Stimulated activated naive CD8-positive, alpha-beta T cell treated with anti-CD3 and anti-CD28 coated beads, Interleukin-15, Interleukin-2, amounts not matched to agents 100 ng/mL and 50 ng/mL, for 24 hours (primary cell): ENCODE measurements around the gene SLC5A1.
"Not testable (repeated sequence)": the region's sequence is repeated elsewhere in the genome, so short reads cannot be mapped to it uniquely, and the experiment has no call there.

ENCODE experiments used
- H3K27ac Mint-ChIP-seq: one replicate; pipeline ENCODE4 v1.8.0; 2021; ENCODE audit warnings: mild to moderate bottlenecking, mixed read lengths
- H3K27me3 Mint-ChIP-seq: one replicate; pipeline ENCODE4 v1.8.0; 2021; ENCODE audit warnings: mixed read lengths
- H3K36me3 Mint-ChIP-seq: one replicate; pipeline ENCODE4 v1.8.0; 2021; ENCODE audit warnings: low read depth, mixed read lengths
- H3K4me1 Mint-ChIP-seq: one replicate; pipeline ENCODE4 v1.8.0; 2021; ENCODE audit warnings: low read depth, mixed read lengths
- H3K4me3 Mint-ChIP-seq: one replicate; pipeline ENCODE4 v1.8.0; 2021; ENCODE audit warnings: mild to moderate bottlenecking, mixed read lengths
- H3K9me3 Mint-ChIP-seq: one replicate; pipeline ENCODE4 v1.8.0; 2021; ENCODE audit warnings: mixed read lengths

Gene SLC5A1

GRCh38 chr22:32097881-32098499 is 54.9 kb downstream of the SLC5A1 start:
- no peak overlapping the region for H3K27ac Mint-ChIP-seq
- no peak overlapping the region for H3K4me3 Mint-ChIP-seq
- no peaks in the 10 kb centered on the region for H3K9me3 Mint-ChIP-seq
- no peaks in the 10 kb centered on the region for H3K36me3 Mint-ChIP-seq
- peaks cover 10% of the 10 kb centered on the region for H3K4me1 Mint-ChIP-seq
- H3K27me3 Mint-ChIP-seq = peaks cover 9% of the 10 kb centered on the region

GRCh38 chr22:32100711-32101110 is 57.6 kb downstream of the SLC5A1 start:
- Mint-ChIP-seq H3K4me3 (no peak overlapping the region), H3K27me3 (peaks cover 5% of the 10 kb centered on the region), H3K9me3 (no peaks in the 10 kb centered on the region), H3K27ac (no peak overlapping the region), H3K36me3 (no peaks in the 10 kb centered on the region), H3K4me1 (no peaks in the 10 kb centered on the region)

- Mint-ChIP-seq H3K27me3 (peaks cover 7% of the 10 kb centered on the region), H3K36me3 (no peaks in the 10 kb centered on the region), H3K9me3 (no peaks in the 10 kb centered on the region), H3K4me1 (no peaks in the 10 kb centered on the region), H3K27ac (no peak overlapping the region), H3K4me3 (no peak overlapping the region)
Observed at GRCh38 chr22:32103658-32104315, 60.7 kb downstream of the SLC5A1 start.

GRCh38 chr22:32106930-32107329 is 63.9 kb downstream of the SLC5A1 start:
- Mint-ChIP-seq H3K27ac (no peak overlapping the region), H3K27me3 (peaks cover 30% of the 10 kb centered on the region), H3K9me3 (no peaks in the 10 kb centered on the region), H3K36me3 (no peaks in the 10 kb centered on the region), H3K4me3 (no peak overlapping the region), H3K4me1 (no peaks in the 10 kb centered on the region)

- Mint-ChIP-seq H3K27me3 (peaks cover 29% of the 10 kb centered on the region), H3K9me3 (no peaks in the 10 kb centered on the region), H3K4me1 (no peaks in the 10 kb centered on the region), H3K27ac (no peak overlapping the region), H3K4me3 (no peak overlapping the region), H3K36me3 (no peaks in the 10 kb centered on the region)
Observed at GRCh38 chr22:32112380-32112779, 69.3 kb downstream of the SLC5A1 start.

GRCh38 chr22:32119568-32120235 is 76.6 kb downstream of the SLC5A1 start:
- no peak overlapping the region for H3K4me3 Mint-ChIP-seq
- H3K27ac Mint-ChIP-seq = no peak overlapping the region
- H3K36me3 Mint-ChIP-seq = no peaks in the 10 kb centered on the region
- peaks cover 5% of the 10 kb centered on the region for H3K27me3 Mint-ChIP-seq
- no peaks in the 10 kb centered on the region for H3K4me1 Mint-ChIP-seq
- H3K9me3 Mint-ChIP-seq = no peaks in the 10 kb centered on the region

- H3K36me3 Mint-ChIP-seq = no peaks in the 10 kb centered on the region
- H3K4me1 Mint-ChIP-seq = peaks cover 5% of the 10 kb centered on the region
- H3K9me3 Mint-ChIP-seq = no peaks in the 10 kb centered on the region
- no peaks in the 10 kb centered on the region for H3K27me3 Mint-ChIP-seq
- no peak overlapping the region for H3K4me3 Mint-ChIP-seq
- H3K27ac Mint-ChIP-seq = no peak overlapping the region
Observed at GRCh38 chr22:32120603-32121002, 77.5 kb downstream of the SLC5A1 start.

GRCh38 chr22:32122899-32123298 is 79.8 kb downstream of the SLC5A1 start:
- Mint-ChIP-seq H3K9me3 (no peaks in the 10 kb centered on the region), H3K36me3 (no peaks in the 10 kb centered on the region), H3K27me3 (no peaks in the 10 kb centered on the region), H3K4me3 (no peak overlapping the region), H3K4me1 (peaks cover 5% of the 10 kb centered on the region), H3K27ac (no peak overlapping the region)

- Mint-ChIP-seq H3K36me3 (no peaks in the 10 kb centered on the region), H3K27ac (no peak overlapping the region), H3K9me3 (no peaks in the 10 kb centered on the region), H3K4me1 (peaks cover 5% of the 10 kb centered on the region), H3K4me3 (no peak overlapping the region), H3K27me3 (no peaks in the 10 kb centered on the region)
Observed at GRCh38 chr22:32123657-32124056, 80.6 kb downstream of the SLC5A1 start.

- H3K27ac Mint-ChIP-seq = no peak overlapping the region
- H3K4me1 Mint-ChIP-seq = peaks cover 5% of the 10 kb centered on the region
- no peak overlapping the region for H3K4me3 Mint-ChIP-seq
- no peaks in the 10 kb centered on the region for H3K27me3 Mint-ChIP-seq
- no peaks in the 10 kb centered on the region for H3K36me3 Mint-ChIP-seq
- no peaks in the 10 kb centered on the region for H3K9me3 Mint-ChIP-seq
Observed at GRCh38 chr22:32127904-32128303, 84.8 kb downstream of the SLC5A1 start.

- Mint-ChIP-seq H3K36me3 (no peaks in the 10 kb centered on the region), H3K4me3 (no peak overlapping the region), H3K27ac (no peak overlapping the region), H3K9me3 (no peaks in the 10 kb centered on the region), H3K27me3 (no peaks in the 10 kb centered on the region), H3K4me1 (peaks cover 3% of the 10 kb centered on the region)
Observed at GRCh38 chr22:32130464-32130863, 87.4 kb downstream of the SLC5A1 start.

- no peaks in the 10 kb centered on the region for H3K36me3 Mint-ChIP-seq
- H3K4me3 Mint-ChIP-seq = no peak overlapping the region
- H3K27me3 Mint-ChIP-seq = no peaks in the 10 kb centered on the region
- H3K4me1 Mint-ChIP-seq = peaks cover 3% of the 10 kb centered on the region
- H3K27ac Mint-ChIP-seq = no peak overlapping the region
- H3K9me3 Mint-ChIP-seq = no peaks in the 10 kb centered on the region
Observed at GRCh38 chr22:32132126-32132525, 89.1 kb downstream of the SLC5A1 start.

GRCh38 chr22:32132783-32133182 is 89.7 kb downstream of the SLC5A1 start:
- no peaks in the 10 kb centered on the region for H3K36me3 Mint-ChIP-seq
- H3K4me1 Mint-ChIP-seq = peaks cover 10% of the 10 kb centered on the region
- no peaks in the 10 kb centered on the region for H3K9me3 Mint-ChIP-seq
- no peak overlapping the region for H3K4me3 Mint-ChIP-seq
- no peaks in the 10 kb centered on the region for H3K27me3 Mint-ChIP-seq
- H3K27ac Mint-ChIP-seq = no peak overlapping the region

- peaks cover 16% of the 10 kb centered on the region for H3K4me1 Mint-ChIP-seq
- not testable (repeated sequence) for H3K4me3 Mint-ChIP-seq, H3K27ac Mint-ChIP-seq, H3K27me3 Mint-ChIP-seq, H3K36me3 Mint-ChIP-seq, H3K9me3 Mint-ChIP-seq
Observed at GRCh38 chr22:32134796-32135195, 91.7 kb downstream of the SLC5A1 start.

- H3K4me3 Mint-ChIP-seq, H3K9me3 Mint-ChIP-seq, H3K36me3 Mint-ChIP-seq, H3K27me3 Mint-ChIP-seq: not testable (repeated sequence)
- H3K4me1 Mint-ChIP-seq = peaks cover 18% of the 10 kb centered on the region
- H3K27ac Mint-ChIP-seq = peak overlapping the region; percentile 55
Observed at GRCh38 chr22:32135958-32136357, 92.9 kb downstream of the SLC5A1 start.
